NCI-H187 (cell line): ENCODE results near the gene MPZL3.

Experiments used
- DNase-seq, 2 experiments: peaks; one replicate each; lab custom pipeline; 2025; lab: John Stamatoyannopoulos, UW

MPZL3 gene

DNA sequence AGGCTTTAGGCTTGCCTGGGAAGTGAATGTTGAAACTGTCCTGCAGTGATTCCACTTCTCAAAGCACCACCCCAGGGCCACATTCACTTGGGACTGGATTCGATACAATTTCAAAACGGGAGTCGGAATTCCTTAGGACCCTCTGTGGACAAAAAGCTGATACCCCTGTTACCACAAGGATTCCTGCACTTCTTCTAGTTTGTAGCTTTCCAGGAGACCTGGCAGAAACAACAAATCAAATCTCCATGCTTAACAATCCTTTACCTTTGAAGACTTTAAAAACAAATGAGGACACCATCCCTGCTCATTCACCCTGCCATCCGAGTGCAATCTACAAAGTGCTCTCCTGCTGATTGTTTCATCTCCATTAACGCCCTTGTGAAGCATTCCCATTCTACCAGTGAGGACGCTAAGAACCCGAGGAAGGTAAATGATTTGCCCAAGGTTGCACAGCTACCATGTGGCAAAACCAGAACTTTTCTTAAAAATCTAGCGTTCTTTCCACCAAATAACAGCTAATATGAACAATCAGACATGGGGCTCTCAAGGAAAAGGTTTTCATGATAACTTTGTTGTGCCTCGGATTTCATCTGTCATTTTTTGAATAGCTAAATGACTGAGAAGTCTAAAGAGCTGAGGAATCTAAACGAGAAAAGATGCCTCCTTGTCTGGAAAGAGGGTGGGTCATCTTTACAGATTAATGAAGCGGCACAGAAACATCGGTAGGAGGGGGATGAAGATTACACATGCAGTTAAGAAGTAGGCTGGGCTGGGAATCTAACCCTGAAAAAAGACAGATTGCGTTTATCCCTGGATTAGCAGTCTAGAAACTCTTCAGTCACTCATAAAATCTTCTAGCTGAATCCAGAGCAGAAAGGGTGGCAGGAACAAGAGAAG lies 12.7 kb upstream of the MPZL3 start:
- no peak for DNase-seq

DNA sequence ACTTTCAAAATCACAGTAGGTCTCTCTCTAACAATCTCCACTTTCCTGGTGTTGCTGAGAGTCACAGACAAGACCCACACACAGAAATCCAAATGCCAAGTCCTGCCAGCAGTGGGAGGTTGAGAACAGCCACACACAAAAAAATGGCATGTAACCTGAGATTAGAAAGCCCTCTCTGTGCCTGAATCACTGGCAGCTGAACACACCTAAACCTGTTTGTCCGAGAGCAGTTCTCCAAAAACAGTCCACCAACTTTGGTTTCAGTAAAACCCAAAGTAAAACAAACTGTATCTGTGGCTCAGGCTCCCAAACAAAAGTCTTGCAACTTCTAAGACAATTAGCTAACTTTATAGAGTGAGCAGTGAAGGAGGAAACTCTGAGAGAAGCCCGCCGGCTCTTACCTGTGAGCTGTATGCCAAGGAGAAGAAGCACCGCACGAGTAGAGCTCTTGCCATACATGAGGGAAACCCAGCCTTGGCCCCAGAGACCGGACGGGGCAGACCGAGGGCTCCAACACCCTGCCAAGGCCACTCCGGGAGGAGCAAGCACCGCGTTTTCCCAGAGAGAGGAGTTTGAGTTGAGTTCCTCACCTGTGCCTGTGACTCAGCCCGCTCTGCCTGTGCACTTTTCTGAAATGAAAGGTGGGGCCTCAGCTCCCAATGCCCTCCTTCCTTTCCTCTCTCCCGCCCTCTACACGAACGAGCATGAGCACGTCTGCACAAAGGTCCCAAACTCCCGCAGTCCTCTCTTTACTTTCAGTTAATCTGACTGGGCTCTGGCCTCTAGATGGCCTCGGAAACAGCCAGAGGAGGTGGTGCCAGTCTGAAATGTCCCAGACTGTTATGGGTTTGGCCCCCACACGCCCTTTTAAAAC lies 11.8 kb upstream of the MPZL3 start, which contains the start of gene MPZL2:
Gene MPZL2, minus strand, starts transcription at position 603 of the 874 bp plus-strand sequence. Its CDS starts 144 bp downstream, at position 459.
- DNase-seq = no peak

DNA sequence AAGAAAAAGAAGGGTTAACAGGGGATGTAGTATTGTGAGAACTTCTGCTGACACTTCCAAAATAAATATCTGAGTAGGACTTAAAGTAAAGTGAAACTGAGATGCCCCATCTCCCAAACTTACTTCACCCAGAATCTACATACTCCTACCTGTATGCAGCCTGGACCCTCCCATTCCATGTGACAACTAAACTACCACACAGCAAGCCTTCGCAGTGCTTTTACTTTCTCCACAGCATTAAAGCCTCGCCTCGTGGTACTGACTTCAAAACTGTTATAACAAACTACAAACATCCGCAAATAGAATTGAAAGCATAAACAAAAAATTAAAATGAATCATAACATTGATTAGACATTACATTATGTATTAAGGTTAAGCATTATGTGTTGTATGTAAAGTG lies 10.9 kb upstream of the MPZL3 start:
- no peak for DNase-seq

DNA sequence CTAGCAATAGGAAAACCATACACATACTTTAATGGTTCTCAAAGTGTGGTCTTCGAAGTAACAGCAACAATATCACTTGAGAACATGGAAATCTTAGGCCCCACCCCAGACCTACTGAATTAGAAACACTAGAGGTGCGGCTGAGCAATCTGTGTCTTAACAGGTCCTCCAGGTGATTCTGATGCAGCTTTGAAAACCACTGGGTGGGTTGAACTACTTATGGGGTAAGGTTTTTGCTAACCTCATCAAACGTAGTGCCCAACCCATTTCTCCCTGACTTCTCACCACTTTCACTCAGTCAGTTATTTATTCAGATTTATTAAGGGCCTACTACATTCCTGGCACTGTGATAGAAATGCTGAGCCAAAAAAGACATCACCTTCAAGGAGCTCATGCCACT lies 8.2 kb upstream of the MPZL3 start:
- DNase-seq = no peak

DNA sequence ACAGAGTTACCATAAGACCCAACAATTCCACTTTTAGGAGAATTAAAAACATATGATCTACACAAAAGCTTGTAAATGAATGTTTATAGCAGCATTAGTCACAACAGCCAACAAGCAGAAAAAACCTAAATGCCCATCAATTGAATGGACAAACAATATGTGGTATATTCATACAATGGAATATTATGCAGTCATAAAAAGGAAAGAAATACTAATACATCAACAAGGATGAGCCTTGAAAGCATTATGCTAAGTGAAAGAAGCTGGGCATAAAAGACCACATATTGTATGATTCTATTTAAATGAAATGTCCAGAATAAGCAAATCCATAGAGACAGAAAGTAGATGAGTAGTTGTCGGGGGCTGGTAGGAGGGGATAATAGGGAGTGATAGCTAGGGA lies 7.0 kb upstream of the MPZL3 start:
- no peak for DNase-seq

DNA sequence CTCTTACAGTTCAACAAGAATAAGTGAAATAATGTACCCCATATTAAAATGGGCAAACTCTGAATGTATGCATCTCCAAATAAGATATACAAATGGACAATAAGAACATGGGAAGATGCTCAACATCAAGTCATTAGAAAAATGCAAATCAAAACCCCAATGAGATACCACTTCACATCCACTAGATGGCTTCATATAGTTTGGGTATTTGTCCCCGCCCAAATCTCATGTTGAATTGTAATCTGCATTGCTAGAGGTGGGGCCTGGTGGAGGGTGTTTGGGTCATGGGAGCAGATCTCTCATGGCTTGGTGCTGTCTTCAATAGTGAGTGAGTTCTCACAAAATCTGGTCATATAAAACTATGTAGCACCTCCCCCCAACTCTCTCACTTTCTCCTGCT lies 6.2 kb upstream of the MPZL3 start:
- no peak for DNase-seq

DNA sequence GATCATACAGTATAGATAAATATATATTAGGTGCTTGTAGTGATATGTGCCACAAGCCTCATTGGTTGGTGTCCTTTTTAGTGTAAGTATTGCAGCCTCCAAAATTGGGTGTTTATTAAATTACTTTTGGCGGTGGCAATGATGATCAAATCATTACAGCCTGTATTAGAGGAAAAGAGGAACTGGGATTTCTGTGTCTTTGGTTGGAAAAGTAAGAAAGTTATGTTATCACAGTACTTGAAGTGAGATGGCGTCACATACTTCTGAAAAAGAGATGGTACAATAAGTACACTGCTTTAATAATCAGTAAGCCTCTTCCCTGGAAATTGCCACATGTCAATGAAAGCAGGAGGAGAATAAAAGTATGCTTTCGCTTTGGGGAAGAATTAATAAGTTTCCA lies 523 bp upstream of the MPZL3 start:
- DNase-seq = no peak

DNA sequence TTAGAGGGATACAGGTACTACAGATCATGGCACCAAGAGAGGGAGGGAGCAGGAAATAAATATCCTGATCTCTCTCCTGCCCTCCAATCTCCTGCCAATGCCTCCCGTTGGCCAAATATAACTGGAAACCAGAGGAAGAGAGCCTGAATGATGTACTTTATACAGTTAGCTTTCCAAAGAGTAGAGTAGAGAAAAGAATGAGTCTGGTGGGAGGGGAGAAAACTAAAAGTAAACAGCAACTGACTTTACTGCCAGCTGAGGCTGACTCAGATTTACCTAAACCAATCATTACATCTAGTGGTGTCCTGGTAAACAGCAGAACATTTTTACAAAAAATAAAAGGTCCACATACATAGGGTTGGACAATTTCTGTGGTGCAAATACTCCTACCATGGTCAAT lies 5.1 kb downstream of the MPZL3 start:
- DNase-seq = no peak

DNA sequence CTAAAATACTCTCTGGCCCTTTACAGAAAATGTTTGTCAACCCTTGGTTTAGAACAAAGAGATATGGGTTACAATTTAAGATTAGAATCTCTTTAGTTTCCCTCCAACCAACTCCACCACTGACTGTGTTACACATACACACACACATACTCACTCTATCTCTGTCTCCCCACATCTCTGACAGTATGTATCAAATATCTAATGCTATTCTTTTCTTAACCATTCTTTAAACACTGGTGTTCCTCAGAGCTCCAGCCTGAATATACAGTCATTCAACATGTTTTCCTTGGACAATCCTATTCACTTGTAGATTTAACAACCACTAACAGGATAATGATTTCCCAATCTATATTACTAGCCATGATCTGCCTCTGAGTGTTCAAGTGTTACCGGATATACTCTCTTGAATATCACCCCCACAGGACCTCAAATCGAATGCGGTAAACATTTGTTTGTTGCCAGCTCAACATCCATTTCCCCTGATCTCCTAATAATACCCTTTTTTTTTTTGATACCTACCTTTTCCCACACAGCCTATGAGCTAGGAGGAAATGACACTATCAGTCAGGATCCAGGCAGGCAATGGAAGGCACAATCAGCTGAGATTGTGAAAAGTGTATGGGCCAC lies 6.1 kb downstream of the MPZL3 start:
- DNase-seq = no peak

DNA sequence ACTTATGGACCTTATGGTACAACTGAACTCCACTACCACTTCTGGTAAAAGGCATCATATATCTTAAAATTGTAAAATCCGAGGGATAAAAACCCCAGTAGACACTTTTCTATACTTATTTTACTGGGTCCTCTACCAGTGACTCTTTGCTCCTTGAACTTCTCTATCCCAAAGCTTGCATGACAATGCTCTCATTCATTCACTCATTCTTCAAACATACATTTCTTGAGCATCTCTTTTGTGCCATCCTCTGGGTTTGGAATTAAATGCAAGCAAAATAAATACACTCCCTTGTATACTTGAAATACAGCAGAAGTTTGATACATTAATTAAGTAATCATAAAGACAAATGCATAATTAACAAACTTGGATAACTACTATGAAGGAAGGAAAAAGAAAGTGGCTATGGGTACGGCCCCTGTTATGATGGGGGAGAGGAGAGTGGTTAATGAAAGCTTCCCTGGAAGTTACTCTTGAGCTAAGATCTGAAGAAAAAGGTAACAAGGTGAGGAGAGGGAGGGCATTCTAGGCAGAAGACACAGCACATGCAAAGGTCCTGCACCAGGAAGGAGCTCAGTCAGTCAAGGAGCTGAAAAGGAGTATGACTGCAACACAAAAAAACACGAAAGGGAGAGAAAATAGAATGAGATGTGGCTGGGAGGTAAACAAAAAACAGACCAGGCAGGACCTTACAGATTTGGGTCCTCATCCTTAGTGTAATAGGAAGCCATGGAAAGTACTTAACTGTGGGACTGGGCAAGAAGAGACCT lies 8.0 kb downstream of the MPZL3 start:
- DNase-seq = no peak

DNA sequence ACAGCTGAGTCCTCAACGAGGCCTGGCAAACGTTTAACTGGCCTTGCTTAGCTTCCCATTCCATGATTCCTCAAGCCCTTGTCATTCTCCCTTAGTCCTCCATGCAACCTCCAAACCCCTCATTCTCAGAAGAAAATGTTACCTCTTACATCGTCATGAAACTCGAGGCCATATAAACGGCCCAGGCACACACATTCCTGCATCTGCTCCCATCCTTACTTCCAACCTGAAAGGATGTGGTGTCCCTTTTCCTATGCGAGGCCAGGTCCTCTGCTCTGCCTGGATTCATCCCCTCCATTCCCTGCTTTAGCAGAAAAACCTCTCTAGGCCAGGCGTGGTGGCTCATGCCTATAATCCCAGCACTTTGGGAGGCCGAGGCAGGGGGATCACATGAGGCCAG lies 9.0 kb downstream of the MPZL3 start:
- DNase-seq = no peak

DNA sequence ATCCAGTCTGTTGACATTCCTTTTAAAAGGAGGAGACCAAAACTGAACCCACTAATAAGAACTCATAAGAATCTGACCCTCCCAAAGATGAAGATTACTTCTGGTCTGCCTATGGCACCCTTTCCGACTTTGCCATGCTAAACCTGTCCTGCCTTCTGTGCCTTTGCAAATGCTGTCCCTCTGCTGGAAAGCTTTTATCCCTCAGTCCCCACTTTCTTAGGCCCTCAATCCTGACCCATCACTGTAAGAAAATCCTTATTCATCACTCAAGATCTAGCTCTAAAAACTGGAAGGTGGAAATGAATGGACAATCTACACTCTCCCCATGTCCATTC lies 10.4 kb downstream of the MPZL3 start:
- no peak for DNase-seq

DNA sequence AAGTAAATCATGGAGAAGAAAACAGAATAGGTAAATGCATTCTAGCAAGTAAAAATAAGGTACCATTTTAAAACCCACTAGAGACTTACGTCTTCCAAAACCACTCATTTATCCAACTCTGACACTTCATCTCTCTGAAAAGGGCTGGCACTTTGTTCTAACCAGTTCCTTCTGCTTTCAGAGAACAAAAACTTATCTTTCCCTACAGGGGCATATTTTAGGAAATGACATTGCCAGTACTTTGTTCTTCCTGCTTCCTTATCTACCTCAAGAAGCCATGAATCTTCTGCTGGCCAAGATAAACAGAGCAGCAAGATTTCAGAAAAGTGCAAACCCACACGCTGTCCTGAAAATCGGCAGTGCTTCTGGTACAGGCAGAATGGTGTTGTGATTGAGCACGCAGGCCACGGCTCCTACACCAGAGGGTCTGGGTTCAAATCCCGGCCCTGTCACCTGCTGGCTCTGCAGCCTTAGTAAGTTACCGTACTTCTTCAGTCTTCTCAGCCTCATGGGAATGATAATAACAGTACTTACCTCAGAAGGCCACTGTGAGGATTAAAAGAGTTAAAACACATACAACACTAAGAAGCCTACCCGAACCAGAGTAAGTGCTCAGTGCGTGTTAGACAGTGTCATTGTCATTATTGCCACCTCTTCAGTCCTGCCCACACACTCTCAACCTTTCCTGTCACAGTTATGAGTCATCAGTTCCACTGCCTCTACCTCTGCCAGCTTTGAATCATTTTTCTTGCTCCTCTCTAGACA lies 11.0 kb downstream of the MPZL3 start:
- DNase-seq = no peak

DNA sequence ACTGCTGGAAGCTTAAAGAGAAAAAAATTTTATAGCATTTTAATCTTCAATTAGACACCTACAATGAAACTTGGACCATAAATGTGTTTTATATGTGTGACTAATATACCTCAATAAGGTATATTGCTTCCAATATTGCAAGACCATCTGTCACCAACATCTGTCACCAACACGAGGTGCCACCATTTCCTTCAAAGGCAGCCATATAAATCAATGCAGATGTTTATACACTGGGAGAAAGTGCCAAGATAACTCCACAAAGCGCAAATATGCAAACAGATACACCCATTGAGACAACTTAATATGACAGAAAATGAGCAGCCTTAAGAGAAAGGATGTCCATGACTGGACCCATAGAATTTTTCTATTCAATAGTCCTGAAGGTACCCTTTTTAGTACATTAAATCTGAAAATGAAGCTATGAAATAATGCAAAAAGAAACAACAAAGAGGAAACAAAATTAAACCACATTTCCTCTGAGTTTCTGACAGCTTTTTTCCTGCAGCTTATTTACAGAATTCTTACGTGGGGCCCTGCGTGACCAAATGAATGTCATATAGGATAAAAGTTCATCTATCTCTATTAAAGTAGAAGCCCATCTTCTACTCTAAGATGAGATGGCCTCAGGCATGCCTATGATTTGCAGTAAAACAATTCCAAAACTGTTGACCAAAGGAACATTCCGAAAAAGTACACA lies 12.5 kb downstream of the MPZL3 start:
- no peak for DNase-seq

DNA sequence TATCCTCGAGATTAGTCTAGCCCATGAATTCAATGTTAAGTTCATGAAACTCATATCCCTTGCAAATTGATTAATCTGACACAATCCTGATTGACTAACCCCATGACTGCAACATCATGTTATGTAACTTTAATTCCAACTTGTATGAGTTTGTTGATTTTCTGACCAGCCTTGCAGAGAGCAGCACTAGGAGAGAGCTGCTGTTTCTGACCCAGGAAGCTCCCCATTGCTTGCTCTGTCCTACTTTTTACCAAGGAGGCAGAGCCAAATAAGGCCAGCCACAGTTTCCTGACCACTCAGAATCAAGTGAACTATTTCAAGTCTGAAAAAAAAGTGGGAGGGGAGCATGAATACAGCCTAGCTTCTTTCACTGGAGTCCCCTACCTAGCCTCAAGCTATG lies 13.2 kb downstream of the MPZL3 start:
- DNase-seq = no peak

DNA sequence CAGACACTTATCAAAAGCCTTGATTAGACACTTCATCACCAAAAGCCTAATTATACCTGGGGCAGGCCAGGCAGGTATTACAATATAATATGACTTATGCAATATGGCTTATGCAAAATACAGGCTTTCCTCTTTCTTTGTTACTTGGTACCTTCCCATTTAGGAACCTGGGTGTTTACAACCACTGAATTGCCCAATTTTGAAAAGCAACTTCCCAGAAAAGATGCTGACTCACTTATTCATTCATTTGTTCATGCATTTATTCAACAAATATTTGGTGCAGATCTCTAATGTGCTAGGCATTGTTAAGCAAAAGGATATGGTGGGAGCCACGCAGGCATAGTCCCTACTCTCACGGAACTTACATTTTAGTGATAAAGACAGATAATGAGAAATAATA lies 13.7 kb downstream of the MPZL3 start:
- no peak for DNase-seq

DNA sequence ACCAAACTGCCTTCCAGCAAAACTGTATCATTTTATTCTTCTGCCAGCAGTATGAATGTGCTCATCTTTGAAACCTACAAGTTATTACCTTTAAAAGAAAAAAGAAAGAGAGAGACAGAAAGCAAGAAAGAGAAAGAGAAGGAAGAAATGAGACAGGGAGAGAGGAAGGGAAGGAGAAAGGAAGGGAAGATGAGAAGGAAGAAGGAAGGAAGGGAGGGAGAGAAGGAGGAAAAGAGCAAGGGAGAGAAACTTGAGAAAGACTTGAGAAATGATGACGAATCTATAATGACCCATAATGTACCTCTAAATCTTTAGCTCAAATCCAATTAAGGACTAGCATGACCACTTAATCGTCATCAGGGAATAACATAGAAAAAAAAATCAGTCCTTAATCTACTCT lies 16.0 kb downstream of the MPZL3 start:
- DNase-seq = no peak

DNA sequence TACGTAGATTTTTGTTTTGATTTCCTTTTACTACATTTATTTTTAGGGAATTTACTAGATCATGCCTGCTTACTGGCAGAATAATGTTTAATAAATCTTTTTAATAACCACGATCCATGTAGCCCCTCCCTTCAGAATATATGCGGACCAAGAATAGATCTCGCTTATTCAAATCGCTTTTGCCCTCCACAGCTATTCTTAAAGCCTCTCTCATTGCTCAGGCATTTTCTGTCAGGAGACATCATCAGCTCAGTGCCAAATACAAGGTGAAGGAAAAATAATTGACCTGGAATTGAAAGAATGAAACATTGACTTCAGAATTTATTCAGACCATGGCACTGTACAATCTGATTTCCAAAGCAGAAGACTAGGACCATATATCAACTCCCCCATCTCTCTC lies 17.3 kb downstream of the MPZL3 start:
- DNase-seq = no peak

DNA sequence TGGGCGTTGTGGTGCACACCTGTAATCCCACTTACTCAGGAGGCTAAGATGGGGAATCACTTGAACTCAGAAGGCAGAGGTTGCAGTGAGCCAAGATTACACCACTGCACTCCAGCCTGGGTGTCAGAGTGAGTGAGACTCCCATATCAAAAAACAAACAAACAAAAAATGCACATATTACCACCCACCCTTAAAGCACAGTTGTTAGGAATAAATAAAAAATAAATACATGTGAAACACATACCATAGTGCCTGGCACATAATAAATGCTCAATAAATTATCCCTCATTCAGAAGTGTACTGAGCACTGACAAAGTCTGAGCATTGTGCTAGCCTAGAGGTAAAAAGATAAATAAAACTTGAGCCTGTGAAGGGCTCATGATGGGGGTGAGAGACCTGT lies 18.3 kb downstream of the MPZL3 start:
- no peak for DNase-seq

DNA sequence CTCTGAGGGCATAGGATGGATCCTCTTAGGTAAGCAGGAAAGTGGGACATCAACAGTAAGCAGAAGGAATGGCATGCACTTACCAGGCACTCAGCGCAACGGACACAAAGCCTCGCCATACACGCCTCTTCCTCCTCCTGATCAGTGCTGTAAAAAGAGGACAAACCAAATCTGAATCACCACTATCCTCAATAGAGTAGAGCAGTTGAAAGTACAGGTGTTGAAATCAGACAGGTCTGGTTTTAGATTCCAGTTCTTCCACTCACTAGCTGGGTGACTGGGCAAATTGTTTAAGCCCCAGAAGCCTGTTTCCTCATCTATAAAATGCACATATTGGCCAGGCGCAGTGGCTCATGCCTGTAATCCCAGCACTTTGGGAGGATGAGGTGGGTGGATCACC lies 18.8 kb downstream of the MPZL3 start:
- no peak for DNase-seq

DNA sequence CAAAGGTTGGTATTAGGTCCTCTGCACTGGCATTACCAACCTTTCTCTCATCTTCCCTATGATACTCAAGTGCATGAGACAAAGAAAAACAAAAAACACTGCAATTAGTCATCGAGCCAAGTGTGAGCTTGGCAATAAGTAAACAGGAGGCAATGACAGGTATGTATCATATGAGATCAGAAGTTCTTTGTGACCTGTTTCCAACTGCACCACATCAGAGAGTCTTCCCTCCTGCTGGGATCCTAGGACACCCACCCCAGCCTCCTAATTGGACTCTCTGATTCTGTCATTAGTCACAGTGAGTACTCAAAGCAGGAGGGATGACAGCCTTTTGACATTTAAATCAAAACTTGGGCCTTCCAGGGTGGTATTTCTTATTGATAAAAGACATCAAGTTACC lies 19.5 kb downstream of the MPZL3 start:
- DNase-seq = no peak
